ENCODE results near the gene PERCC1. TPM values are rescaled to one million over a fixed set of nuclear protein-coding genes. Genes with fewer than 3 reads are reported as not detected.

PERCC1 gene
- total RNA-seq, 1 donor from 2014 or later, result not detected

DNA sequence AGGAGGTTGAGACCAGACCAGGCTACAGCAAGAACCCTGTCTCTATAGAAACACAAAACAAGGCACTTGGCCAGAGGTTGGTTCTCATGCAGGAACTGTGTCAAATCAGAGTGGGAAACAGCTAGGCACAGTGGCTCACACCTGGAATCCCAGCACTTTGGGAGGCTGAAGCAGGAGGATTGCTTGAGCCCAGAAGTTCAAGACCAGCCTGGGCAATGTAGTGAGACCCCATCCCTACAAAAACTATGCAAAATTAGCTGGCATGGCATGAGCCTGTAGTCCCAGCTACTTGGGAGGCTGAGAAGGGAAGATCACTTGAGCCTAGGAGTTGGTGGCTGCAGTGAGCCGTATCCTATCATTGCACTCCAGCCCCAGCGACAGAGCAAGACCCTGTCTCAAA, 18.0 kb upstream of the PERCC1 start:
- no peak for DNase-seq (ENCODE audit: low read depth, low spot score)

- no peak for DNase-seq (ENCODE audit: low read depth, low spot score)
Observed at GRCh38 chr16:1413684-1414531, 17.0 kb upstream of the PERCC1 start.

GRCh38 chr16:1414532-1415260, 16.2 kb upstream of the PERCC1 start, which contains the start of gene UNKL:
Gene UNKL, minus strand, starts transcription at chr16:1414704. Its CDS starts 13 bp downstream, at chr16:1414691.
- DNase-seq (ENCODE audit: low read depth, low spot score), result no peak

DNA sequence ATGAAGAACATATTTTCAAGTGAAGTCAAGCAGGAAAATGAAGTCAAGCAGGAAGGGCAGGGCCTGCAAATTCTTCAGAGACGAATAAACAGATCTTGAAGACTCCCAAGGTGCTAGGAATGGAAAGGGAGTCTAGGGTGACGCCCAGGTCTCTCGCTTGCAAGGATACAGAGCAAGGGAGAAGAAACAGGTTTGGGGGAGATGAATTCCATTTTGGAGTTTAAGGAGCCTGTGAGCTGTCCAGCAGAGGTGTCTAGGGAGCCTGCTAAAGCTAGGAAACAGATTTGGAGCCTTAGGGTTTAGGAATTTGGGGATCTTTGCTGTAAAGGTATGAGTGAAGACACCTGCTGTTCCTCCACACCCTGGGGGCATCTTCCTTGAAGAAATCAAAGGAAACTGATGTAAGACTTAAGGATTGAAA, 14.3 kb upstream of the PERCC1 start:
- no peak for DNase-seq (ENCODE audit: low read depth, low spot score)

DNA sequence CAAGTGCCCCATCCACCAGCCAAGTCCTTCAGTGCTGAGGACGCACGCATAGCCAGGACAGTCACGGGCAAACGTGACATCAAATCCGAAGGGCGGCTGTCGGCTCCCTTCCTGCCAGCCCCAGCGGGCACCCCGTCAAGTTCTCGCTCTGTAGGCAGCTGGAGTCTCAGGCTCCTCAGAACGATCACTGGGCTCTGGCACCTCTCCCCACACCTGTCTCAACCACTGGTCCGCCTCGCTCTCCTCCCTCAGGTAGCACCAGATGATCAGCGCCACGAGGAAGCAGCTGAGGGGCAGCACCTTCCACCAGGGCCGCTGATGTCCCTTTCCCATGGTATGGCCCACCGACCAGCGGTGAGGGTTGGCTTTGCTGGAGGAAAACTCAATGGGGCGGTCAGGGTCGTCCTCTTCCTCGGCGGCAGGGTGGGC, 10.8 kb upstream of the PERCC1 start:
- no peak for DNase-seq (ENCODE audit: low read depth, low spot score)

DNA sequence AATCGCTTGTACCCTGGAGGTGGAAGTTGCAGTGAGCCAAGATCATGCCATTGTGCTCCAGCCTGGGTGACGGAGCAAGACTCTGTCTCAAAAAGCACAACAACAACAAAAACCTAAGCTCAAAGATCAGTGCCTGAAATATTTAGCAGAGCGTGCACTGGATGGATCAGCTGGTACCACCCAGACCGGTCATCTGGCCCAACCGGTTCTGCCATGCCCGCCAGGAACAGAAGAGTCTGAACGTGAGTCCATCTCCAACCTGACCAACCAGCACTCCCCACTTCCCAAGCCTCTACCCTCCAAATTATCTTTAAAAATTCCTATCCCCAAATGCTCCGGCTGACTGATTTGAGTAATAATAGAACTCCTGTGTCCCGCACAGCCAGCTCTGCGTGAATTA, 8.8 kb upstream of the PERCC1 start:
- DNase-seq (ENCODE audit: low read depth, low spot score), result no peak

DNA sequence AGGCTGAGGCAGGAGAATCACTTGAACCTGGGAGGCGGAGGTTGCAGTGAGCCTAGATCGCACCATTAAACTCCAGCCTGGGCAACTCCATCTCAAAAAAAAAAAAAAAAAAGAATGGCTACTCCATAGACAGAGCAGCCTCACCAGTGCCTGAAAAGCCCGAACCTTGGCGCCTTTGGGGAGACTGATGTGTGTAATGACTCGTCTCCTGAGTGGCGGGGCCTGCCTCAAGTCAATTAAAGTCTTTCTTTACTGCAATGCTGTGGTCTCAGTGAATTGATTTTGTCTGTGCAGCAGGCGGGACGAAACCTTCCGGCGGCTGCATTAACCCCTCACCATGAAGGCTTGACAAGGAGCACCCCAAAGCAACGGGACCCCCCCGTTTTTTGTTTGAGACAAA, 6.8 kb upstream of the PERCC1 start:
- no peak for DNase-seq (ENCODE audit: low read depth, low spot score)

DNA sequence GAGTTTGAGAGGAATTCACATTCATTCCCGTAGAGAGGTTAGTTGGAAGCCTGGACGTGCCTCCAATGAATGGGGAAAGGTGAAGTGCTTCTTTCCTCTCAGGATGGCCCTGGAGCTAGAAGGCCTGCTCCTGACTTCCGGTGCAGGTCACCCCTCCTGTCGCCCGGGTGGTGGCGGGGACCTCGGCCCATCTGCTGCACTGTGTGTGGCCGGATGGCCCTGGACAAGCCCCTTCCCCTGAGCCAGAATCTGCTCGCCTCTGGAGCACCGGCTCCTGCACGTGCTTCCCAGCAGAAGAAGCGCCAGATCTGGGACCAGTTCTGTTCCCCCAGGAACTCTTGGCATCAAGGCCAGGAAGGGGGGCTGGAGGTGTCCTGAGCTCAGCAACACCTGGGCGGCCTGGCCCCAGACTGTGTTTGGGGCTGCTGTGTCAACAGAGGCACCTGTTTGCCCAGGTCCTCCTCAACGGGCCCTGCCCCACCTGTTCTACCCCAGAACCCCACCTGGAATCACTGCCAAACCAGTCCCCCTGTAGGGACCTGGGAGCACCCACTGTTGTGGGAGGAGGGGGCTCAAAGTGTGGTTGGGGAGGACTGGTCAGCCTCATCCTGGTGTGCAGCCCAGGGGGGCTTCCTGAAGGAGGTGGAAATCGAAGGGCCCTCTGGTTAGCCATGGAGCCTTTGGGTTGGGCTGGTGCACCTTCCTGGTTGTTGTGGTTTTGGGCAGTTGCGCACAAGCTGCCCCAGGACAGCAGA, 5.1 kb upstream of the PERCC1 start:
- no peak for DNase-seq (ENCODE audit: low read depth, low spot score)

GRCh38 chr16:1426734-1427471, 4.0 kb upstream of the PERCC1 start:
- no peak for DNase-seq (ENCODE audit: low read depth, low spot score)

GRCh38 chr16:1427473-1428461, 3.1 kb upstream of the PERCC1 start:
- DNase-seq (ENCODE audit: low read depth, low spot score), result no peak

DNA sequence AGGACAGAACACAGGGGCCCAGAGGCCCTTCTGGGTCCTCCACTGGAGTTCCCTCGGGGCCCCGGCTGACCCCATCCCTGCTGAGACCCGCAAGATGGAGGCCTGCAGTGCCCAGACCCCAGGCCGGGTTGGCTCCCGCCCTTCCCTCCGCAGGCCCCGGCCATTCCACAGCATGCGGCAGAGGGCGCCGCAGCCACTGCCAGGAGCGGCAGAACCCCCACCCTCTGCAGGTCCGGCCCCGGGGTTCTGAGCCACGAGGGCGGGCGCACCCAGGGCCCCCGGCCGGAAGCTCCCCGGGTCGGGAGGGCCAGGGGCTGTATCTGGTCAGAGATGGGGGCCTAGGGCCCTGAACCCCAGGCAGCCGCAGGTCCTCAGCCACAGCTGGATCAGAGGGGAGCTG, 2.4 kb upstream of the PERCC1 start:
- DNase-seq (ENCODE audit: low read depth, low spot score), result no peak

DNA sequence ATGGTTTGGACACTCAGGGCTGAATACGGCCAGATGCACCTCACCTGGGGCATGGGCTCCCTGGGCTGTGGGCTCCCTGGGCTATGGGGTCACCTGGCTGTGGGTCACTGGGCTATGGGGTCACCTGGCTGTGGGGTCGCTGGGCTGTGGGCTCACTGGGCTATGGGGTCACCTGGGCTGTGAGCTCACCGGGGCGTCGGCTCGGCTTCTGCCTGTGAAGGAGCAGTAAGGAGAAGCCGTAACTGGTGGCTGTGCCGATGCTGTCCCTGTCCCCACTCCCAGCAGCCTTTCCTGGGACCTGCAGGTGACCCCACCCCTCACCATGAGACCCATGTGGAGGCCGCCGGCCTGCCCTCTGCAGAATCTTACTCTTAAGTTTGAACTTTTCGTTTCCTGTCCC, 1.9 kb upstream of the PERCC1 start:
- no peak for DNase-seq (ENCODE audit: low read depth, low spot score)

GRCh38 chr16:1429631-1430030, 1.2 kb upstream of the PERCC1 start:
- DNase-seq (ENCODE audit: low read depth, low spot score), result no peak

- DNase-seq (ENCODE audit: low read depth, low spot score), result no peak
Observed at GRCh38 chr16:1430214-1430758, 592 bp upstream of the PERCC1 start.

DNA sequence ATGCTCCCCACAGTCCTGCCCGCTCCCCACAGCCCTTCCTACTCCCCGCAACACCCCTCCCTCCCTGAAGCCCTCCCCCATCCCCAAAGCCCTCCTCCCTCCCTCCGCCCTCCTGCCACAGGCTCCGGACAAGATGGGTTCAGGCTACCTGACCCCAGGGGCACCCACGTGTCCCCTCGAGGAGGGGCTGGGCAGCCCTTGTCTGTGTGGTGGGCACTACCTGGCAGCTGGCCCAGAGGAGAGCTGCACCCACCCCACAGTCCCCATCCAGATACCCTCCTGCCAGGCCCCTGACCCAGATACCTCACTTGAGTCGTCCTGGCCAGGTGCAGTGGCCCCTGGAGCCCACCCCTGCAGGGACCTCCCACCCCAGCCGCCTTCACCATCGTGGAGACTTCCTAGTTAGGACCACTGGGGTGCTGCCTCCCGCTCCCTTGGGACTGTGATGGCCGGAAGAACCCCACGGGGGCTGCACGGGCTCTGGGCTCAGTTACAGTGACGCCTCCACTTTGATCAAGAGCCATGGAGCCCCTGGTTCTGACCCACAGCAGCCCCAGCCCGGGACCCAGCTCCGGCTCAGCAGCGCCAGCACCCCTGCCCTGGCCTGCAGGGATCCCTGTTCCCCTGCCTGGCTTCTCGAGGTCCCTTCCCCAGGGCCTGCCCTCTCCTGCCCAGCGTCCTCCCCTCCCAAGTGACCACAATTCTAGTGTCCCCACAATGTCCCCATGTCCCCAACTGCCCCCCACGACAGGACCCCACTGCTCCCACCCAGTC, 806 bp downstream of the PERCC1 start:
- DNase-seq (ENCODE audit: low read depth, low spot score), result no peak

DNA sequence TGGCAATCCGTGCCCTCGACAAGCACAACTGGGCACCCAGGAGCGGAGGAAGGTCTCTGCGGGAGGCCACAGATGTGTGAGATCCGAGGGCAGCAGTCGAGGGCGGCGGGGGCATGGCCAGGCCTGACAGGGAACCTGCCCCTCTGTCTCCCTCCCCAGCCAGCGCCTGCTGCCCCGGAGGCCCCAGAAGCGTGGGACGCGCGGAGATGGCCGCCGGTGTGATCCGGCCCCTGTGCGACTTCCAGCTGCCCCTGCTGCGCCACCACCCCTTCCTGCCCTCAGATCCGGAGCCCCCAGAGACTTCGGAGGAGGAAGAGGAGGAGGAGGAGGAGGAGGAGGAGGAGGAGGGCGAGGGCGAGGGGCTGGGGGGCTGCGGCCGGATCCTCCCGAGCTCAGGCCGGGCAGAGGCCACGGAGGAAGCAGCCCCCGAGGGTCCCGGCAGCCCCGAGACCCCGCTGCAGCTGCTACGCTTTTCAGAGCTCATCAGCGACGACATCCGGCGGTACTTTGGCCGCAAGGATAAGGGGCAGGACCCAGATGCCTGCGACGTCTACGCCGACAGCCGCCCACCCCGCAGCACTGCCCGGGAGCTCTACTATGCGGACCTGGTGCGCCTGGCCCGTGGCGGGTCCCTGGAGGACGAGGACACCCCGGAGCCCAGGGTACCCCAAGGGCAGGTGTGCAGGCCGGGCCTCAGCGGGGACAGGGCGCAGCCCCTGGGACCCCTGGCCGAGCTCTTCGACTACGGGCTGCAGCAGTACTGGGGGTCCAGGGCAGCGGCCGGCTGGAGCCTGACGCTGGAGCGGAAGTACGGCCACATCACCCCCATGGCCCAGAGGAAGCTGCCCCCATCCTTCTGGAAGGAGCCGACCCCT, 1.7 kb downstream of the PERCC1 start:
- DNase-seq (ENCODE audit: low read depth, low spot score), result no peak

- DNase-seq (ENCODE audit: low read depth, low spot score), result no peak
Observed at GRCh38 chr16:1433263-1433560, 2.3 kb downstream of the PERCC1 start.

DNA sequence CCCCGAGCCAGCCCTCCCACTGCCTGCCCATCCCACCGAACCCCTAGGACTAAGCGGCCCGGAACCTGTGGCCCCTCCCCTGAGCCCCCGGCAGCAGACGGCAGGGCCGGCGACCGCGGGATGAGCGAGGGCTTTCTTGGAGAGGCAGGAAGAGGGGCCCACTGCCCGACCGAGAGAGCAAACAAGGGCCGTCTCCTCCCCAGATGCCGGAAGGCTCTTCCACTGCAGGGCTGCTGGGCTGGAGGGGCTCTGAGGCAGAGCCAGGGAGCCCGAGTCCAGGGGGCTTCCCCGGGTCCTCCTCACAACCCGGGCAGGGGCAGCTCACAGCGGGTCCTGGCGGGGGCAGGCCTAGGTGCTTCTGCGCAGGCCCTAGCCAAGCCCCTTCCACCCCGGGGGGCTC, 2.9 kb downstream of the PERCC1 start:
- DNase-seq (ENCODE audit: low read depth, low spot score), result no peak
